ENCODE measurements around the gene EFCAB6. TPM values are rescaled to one million over a fixed set of nuclear protein-coding genes. Genes with fewer than 3 reads are reported as not detected.

The EFCAB6 gene
- total RNA-seq, 1 donor from 2014 or later, result 0.23 TPM

DNA sequence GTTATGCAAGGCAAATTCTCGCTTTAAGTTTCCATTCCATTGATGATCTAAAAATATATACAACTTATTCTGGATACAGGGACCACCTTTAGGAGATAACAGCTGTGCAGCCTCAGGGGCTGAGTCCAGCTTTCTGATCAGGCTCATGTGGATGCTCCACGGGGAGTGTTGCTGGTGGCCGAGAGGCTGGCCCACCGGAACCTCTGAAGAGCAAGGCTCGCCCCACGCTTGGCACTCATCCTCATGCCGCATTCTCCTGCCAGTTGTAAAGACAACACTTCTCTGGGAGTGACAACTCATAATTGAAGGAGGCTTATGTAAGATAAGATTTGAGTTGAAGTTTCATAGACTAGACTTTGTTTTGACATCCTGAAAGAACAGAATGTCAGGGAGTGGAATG is 276.8 kb downstream of the EFCAB6 start:
- no peaks in the 10 kb centered on the region for H3K4me1 Mint-ChIP-seq
- no peaks in the 10 kb centered on the region for H3K9me3 Mint-ChIP-seq
- H3K27ac Mint-ChIP-seq, result no peak overlapping the region
- intact Hi-C loops (cut with micrococcal nuclease), result no loop called here
- no peaks in the 10 kb centered on the region for H3K36me3 Mint-ChIP-seq (ENCODE audit: low read depth)
- no peak overlapping the region for H3K4me3 Mint-ChIP-seq
- no peaks in the 10 kb centered on the region for H3K27me3 Mint-ChIP-seq
- no peak for DNase-seq

DNA sequence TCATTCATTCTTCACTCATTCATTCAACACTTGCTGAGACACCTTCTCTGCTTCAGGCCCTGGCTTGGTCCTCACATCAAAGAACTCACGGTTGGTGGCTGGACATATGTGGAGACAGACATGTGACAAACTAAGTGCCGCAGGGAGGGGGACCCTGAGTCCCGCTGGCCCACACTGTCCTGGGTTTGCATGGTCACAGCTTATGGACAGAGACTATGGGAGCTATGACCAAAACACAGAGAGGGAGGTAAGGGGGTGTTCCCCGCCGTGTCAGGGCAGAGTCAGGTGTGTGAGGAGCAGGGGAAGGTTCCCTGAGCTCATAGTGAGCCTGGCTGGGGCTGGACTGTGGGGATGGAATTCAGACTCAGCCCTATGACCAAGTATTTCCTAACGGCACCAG is 277.2 kb downstream of the EFCAB6 start:
- no peak overlapping the region for H3K27ac Mint-ChIP-seq
- no peaks in the 10 kb centered on the region for H3K36me3 Mint-ChIP-seq (ENCODE audit: low read depth)
- intact Hi-C loops (cut with micrococcal nuclease), result no loop called here
- DNase-seq, result no peak
- H3K4me1 Mint-ChIP-seq, result no peaks in the 10 kb centered on the region
- no peaks in the 10 kb centered on the region for H3K27me3 Mint-ChIP-seq
- H3K9me3 Mint-ChIP-seq, result no peaks in the 10 kb centered on the region
- no peak overlapping the region for H3K4me3 Mint-ChIP-seq

DNA sequence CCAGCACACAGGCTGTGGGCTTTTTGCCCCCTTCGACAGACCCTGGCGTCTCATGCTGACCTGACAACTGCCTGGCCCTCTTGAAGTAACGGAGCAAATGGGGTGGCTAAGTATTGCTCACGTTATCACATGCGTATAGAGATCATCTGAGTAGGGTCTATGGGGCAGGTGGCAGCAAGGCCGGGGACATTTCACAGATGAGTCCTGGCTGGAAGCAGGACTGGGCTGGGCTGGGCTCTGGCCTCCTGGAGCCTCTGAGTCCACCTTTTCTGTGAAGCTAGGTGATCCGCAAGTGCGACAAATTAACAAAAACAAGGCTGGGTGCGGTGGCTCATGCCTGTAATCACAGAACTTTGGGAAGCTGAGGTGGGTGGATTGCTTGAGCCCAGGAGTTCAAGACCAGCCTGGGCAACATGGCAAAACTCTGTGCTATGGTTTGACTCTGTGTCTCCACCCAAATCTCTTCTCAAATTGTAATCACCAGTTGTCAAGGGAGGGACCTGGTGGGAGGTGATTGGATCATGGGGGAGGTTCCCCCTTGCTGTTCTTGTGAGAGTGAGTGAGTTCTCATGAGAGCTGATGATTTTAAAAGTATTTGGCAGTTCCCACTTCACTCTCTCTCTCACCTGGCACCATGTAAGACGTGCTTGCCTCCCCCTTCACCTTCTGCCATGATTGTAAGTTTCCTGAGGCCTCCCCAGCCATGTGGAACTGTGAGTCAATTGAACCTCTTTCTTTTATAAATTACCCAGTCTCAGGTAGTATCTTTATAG is 278.3 kb downstream of the EFCAB6 start:
- no peak for DNase-seq
- Mint-ChIP-seq H3K27ac (no peak overlapping the region), H3K9me3 (no peaks in the 10 kb centered on the region), H3K36me3 (ENCODE audit: low read depth) (no peaks in the 10 kb centered on the region), H3K4me1 (no peaks in the 10 kb centered on the region), H3K4me3 (no peak overlapping the region), H3K27me3 (no peaks in the 10 kb centered on the region)
- intact Hi-C loops (cut with micrococcal nuclease), result no loop called here

DNA sequence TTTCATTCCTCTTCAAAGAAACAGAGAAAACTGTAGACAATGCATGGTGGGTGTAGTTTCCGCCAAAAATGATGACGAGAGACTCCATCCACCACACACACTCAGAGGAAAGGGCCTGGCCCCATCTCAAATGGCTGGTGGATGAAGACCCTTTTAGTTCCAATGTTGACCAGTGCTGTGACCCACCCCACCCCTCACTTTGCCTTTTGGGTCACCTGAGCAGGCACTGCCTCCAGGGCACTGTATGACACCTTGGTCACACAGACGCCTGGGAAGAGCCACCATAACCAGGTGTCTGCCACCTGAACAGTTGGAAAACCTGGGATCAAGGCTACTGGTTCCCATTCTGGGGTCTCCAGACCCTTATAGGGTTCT is 279.0 kb downstream of the EFCAB6 start:
- no peak overlapping the region for H3K4me3 Mint-ChIP-seq
- no peaks in the 10 kb centered on the region for H3K36me3 Mint-ChIP-seq (ENCODE audit: low read depth)
- intact Hi-C loops (cut with micrococcal nuclease), result no loop called here
- H3K27ac Mint-ChIP-seq, result no peak overlapping the region
- H3K27me3 Mint-ChIP-seq, result no peaks in the 10 kb centered on the region
- no peaks in the 10 kb centered on the region for H3K9me3 Mint-ChIP-seq
- H3K4me1 Mint-ChIP-seq, result no peaks in the 10 kb centered on the region
- no peak for DNase-seq

DNA sequence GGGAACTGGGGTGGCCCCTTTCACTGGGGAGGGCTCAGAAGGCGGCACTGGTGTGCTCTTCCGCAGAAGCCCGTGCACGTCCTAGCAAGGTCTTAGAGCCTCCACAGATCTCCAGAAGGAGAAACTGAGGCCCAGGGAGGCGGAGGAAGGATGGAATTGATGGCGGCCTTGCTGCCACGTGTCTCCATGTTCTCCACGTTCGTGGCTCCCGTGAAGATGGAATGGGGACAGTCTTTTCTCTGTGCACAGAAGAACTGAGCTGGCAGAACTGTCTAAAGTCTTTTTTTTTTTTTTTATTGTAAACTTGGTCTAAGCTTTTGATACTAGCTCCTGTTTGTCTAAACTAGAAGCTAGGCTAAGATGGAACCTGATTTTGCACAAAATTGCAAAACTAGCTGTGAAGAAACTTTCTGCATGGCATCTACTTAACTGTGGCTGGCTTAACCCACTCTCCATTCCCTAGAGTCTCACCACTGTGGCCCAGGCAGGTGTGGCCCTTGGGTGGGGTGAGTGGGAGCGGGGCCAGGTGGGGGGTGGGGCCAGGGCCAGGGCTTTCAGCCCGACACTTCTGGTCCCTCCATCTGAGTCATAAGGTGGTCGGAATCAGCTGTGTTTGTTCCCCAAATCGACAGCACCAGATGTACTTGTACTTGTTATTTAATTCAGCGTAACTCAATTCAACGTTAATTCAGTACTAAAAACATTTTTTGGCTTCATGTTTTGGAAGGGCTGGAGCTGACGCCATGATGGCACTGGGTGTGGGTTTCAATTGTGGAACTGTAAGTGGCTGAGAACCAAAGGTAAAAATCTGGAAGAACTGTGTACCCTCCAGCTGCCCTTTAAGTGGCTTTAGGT is 279.6 kb downstream of the EFCAB6 start:
- Mint-ChIP-seq H3K27me3 (no peaks in the 10 kb centered on the region), H3K4me3 (no peak overlapping the region), H3K4me1 (no peaks in the 10 kb centered on the region), H3K36me3 (ENCODE audit: low read depth) (no peaks in the 10 kb centered on the region), H3K27ac (no peak overlapping the region), H3K9me3 (no peaks in the 10 kb centered on the region)
- intact Hi-C loops (cut with micrococcal nuclease), result no loop called here
- no peak for DNase-seq

DNA sequence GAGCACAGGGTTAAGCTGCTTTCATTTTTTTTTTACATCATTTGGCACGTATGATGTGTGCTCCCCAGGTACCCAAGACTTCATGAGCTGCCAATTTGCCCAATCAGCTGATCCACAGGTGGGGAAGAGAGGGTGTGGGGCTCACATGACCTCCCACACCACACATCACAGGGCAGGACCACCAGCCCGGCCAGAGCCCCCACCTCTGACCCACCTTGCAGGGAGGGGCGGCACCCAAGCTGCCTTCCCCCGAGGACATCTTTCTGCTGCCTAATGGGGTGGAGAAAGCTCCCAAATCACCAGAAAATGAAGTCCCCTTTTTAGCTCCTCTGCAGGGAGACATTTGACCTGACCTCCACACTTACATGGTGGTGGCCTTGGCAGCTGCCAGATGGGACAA is 280.5 kb downstream of the EFCAB6 start:
- Mint-ChIP-seq H3K36me3 (ENCODE audit: low read depth) (no peaks in the 10 kb centered on the region), H3K4me3 (no peak overlapping the region), H3K9me3 (no peaks in the 10 kb centered on the region), H3K27ac (no peak overlapping the region), H3K4me1 (no peaks in the 10 kb centered on the region), H3K27me3 (no peaks in the 10 kb centered on the region)
- no peak for DNase-seq
- intact Hi-C loops (cut with micrococcal nuclease), result no loop called here

DNA sequence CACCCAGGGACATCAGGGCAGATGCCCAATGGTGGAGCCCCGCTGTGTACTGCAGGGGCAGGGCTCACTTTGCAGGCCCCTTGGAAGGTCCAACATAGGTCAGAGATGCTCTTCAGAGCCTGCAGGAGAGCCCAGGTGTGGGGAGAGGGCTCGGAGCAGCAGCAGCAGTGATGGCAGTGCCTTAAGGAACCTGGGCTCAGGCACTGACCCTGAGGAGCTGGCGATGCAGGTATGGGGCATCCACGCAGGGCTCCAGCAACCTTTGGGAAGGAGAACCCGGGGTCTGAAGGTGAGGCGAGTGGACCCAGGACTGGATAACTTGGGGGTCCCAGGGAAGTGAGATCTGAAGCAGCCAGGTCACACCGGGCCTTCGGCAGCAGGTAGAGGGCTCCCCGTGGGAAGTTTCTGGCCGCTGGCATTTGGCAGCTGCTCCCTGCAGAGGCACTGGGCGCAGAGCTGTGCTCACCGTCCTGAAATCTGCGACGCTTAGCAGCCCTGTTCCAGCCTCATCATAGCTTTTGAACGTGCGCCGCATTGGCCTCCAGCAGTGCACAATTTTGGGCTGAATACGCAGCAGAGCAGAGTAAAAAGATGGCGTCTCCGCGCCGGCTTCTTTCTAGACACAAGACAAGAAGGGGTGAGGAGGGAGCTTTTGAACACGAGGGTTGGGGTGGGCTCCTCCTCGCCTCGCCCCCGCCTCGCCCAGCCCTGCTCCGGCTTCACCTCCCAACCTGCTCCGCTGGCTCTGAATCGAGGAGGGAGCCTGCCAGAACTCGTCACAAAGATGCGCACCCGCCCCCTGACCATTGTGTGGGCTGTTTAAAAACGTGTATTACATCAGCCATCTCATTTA is 281.5 kb downstream of the EFCAB6 start:
- no peaks in the 10 kb centered on the region for H3K36me3 Mint-ChIP-seq (ENCODE audit: low read depth)
- no peak overlapping the region for H3K27ac Mint-ChIP-seq
- H3K4me1 Mint-ChIP-seq, result no peaks in the 10 kb centered on the region
- H3K27me3 Mint-ChIP-seq, result peaks cover 2% of the 10 kb centered on the region
- no peaks in the 10 kb centered on the region for H3K9me3 Mint-ChIP-seq
- DNase-seq, result no peak
- no peak overlapping the region for H3K4me3 Mint-ChIP-seq
- intact Hi-C loops (cut with micrococcal nuclease), result no loop called here

DNA sequence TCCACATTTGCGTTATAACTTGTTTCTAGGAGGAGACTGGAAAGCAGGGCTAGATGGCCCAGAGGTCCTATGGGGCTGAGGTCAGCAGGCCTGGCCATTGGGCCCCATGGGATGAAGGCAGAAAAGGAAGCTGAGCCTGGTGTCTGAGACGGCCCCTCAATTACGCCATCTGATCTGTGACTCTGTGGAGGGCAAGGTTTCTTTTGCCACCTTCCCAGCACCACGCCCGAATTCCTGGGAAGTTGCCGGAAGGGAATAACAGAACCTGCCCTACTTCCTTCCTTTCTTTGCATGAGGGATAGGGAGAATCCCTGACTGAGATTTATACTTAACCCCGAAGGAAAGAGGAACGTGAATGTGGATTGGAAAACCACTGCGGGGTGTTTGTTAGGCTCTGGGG is 282.2 kb downstream of the EFCAB6 start:
- Mint-ChIP-seq H3K4me3 (no peak overlapping the region), H3K27me3 (peaks cover 7% of the 10 kb centered on the region), H3K27ac (no peak overlapping the region), H3K4me1 (no peaks in the 10 kb centered on the region), H3K36me3 (ENCODE audit: low read depth) (no peaks in the 10 kb centered on the region), H3K9me3 (no peaks in the 10 kb centered on the region)
- intact Hi-C loops (cut with micrococcal nuclease), result no loop called here
- no peak for DNase-seq

DNA sequence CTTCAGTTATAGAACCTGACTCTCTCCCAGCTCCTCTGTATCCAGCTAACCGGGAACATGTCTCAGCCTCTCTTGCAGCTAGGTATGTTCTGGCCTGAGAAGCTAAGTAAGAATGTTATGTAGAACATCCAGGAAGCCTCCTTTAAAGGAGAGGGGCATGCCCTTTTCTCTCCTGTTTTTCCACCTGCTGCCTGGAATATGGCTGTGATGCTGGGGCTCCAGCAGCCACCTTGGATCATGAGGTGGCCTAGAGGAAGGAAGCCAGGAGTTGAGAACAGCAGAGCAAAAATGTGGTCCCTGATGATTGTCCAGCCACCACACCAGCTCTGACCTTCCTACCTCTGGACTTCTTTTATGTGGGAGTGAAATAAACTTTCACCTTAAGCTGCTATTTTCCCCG is 282.6 kb downstream of the EFCAB6 start:
- Mint-ChIP-seq H3K27me3 (peaks cover 9% of the 10 kb centered on the region), H3K4me3 (no peak overlapping the region), H3K27ac (no peak overlapping the region), H3K4me1 (no peaks in the 10 kb centered on the region), H3K36me3 (ENCODE audit: low read depth) (no peaks in the 10 kb centered on the region), H3K9me3 (no peaks in the 10 kb centered on the region)
- no peak for DNase-seq
- intact Hi-C loops (cut with micrococcal nuclease), result no loop called here

DNA sequence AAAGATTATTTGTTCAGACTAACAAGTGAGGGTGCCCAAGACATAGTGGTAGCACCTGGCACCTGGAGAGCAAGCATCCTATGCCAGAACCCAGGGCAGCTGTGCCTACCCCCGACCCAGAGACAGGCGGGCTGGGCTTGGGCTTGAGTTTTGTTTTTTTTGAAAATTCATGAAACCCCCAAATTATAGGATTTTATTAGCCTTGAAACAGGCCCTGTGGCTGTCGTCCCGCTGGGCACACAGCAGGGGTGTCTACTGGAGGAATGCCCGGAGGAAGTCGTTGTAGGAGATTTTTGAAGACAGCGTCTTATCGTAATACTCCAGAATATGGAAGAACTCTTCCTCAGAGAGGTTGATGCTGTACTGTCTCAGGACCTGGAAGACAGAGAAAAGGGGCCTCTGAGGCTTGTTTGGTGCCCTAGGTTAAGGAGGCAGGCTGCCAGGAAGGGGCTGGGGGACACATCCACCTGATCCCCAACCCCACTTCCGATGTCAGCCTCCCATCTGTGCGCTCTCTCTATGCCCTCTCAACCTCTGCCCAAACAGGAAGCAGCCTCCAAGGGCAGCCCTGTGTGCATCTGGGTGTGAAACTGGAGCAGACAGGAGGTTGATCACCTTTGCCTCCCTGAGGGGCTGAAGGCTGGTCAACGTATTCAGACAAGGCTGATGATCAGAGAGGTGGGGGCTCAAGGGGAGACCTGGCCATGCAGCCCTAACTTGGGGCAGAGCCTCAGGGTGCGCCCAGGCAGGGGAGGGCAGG is 283.3 kb downstream of the EFCAB6 start:
- no peaks in the 10 kb centered on the region for H3K36me3 Mint-ChIP-seq (ENCODE audit: low read depth)

DNA sequence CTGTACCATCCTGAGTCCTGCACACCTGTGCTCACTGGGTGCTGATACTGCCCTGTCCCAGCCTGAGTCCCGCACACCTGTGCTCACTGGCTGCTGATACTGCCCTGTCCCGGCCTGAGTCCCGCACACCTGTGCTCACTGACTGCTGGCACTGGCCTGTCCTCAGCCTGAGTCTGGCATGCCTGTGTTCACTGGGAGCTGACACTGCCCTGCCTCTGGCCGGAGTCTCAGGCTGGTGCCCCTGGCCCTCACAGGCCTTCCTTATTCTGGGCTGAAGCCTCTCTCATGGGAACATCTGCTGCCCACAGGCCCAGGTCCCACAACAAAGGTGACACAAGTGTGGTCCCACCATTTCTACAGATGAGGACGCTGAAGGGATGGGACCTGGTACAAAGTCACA is 285.2 kb downstream of the EFCAB6 start:
- Mint-ChIP-seq H3K36me3 (ENCODE audit: low read depth) (no peaks in the 10 kb centered on the region), H3K4me1 (no peaks in the 10 kb centered on the region), H3K9me3 (no peaks in the 10 kb centered on the region), H3K27ac (no peak overlapping the region), H3K27me3 (peaks cover 9% of the 10 kb centered on the region), H3K4me3 (no peak overlapping the region)
- no peak for DNase-seq
- intact Hi-C loops (cut with micrococcal nuclease), result no loop called here

More for the DNA sequence above, 283.3 kb downstream of the EFCAB6 start:
- Mint-ChIP-seq H3K4me1 (no peaks in the 10 kb centered on the region), H3K27me3 (peaks cover 9% of the 10 kb centered on the region), H3K27ac (no peak overlapping the region), H3K4me3 (no peak overlapping the region), H3K9me3 (no peaks in the 10 kb centered on the region)
- intact Hi-C loops (cut with micrococcal nuclease), result no loop called here
- DNase-seq, result no peak

DNA sequence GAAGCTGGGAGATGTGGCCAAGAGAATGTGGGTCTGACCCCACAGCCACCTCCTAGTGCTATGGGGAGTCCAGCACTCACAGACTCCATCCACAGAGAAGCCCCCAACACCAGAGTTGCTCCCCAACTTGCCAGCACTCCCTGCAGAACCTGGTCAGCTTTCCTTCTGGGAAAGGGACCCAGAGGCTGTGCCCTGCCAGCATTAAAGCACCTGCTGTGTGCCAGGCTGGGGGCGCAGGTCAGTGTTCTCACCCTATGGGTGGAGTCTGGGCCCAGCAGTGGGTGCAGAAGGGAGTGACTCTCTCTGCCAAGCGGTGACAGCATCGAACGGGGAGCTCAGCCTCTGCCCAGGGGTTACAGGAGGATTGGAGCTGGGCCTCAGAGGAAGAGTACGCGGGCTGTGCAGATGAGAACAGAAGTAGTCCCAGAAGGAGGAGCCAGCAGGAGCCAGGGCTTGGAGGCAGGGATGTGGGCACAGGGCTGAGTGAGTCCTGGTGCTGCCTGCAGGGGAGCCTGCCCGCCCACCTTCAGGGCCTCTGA is 285.9 kb downstream of the EFCAB6 start:
- H3K36me3 Mint-ChIP-seq (ENCODE audit: low read depth), result no peaks in the 10 kb centered on the region
- H3K27me3 Mint-ChIP-seq, result peaks cover 9% of the 10 kb centered on the region
- no peak overlapping the region for H3K27ac Mint-ChIP-seq
- no peak for DNase-seq
- H3K9me3 Mint-ChIP-seq, result no peaks in the 10 kb centered on the region
- H3K4me1 Mint-ChIP-seq, result no peaks in the 10 kb centered on the region
- intact Hi-C loops (cut with micrococcal nuclease), result no loop called here
- no peak overlapping the region for H3K4me3 Mint-ChIP-seq

DNA sequence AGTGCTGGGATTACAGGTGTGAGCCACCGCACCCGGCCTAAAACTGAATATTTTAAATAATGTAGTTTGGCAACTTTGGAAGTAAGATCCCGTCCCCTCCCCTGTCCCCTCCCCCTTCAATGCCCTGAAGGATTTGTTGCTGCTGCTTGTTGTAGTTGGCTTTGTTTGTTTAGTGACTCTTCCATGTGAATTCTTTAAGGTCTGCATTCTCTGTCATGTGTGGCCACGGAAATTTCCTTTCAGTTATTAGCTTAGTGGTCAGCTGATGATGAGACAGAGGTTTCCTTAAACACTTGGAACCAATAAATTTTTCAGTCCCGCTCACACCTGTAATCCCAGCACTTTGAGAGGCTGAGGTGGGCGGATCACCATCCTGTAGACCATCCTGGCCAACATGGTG is 290.4 kb downstream of the EFCAB6 start:
- Mint-ChIP-seq H3K4me1 (peaks cover 8% of the 10 kb centered on the region), H3K27me3 (peaks cover 12% of the 10 kb centered on the region), H3K9me3 (no peaks in the 10 kb centered on the region), H3K27ac (no peak overlapping the region), H3K36me3 (ENCODE audit: low read depth) (no peaks in the 10 kb centered on the region), H3K4me3 (no peak overlapping the region)
- DNase-seq, result no peak
- intact Hi-C loops (cut with micrococcal nuclease), result no loop called here
